Progenitor cell of endocrine pancreas (in vitro differentiated cells): ENCODE results near the gene ERICH4. TPM values are rescaled to one million over a fixed set of nuclear protein-coding genes. Genes with fewer than 3 reads are reported as not detected.

Source experiments
- DNase-seq: peaks from one replicate; pipeline ENCODE4 v3.0.0; 2021; ENCODE audit warnings: low spot score; ENCODE audit not compliant: unreplicated experiment
- H3K27ac Mint-ChIP-seq: 2 replicates; pipeline ENCODE4 v1.8.0; 2021; ENCODE audit warnings: mild to moderate bottlenecking, moderate library complexity, mixed read lengths
- H3K27me3 Mint-ChIP-seq: 2 replicates; pipeline ENCODE4 v1.8.0; 2021; ENCODE audit warnings: mixed read lengths
- H3K36me3 Mint-ChIP-seq: 2 replicates; pipeline ENCODE4 v1.8.0; 2022; ENCODE audit warnings: mixed read lengths; ENCODE audit not compliant: insufficient read depth
- H3K4me1 Mint-ChIP-seq: 2 replicates; pipeline ENCODE4 v1.8.0; 2021; ENCODE audit warnings: low read depth, mixed read lengths
- H3K4me3 Mint-ChIP-seq: 2 replicates; pipeline ENCODE4 v1.8.0; 2021; ENCODE audit warnings: low read depth, mild to moderate bottlenecking, moderate library complexity, mixed read lengths
- H3K9me3 Mint-ChIP-seq: 2 replicates; pipeline ENCODE4 v1.8.0; 2021; ENCODE audit warnings: low read depth, mixed read lengths
- CTCF ChIP-seq: fragments of 200-600 bp; sonication (generic); IDR thresholded peaks from one replicate; pipeline ENCODE4 v1.5.0; 2021; ENCODE audit warnings: antibody characterized with exemption, mild to moderate bottlenecking; ENCODE audit not compliant: unreplicated experiment
- total RNA-seq: library from RNA; stranded (reverse); gene quantifications from 2 replicates; pipeline ENCODE4 v1.2.1, GENCODE V29; 2021

ERICH4 gene
- total RNA-seq, 1 donor from 2014 or later: not detected

GRCh38 chr19:41399091-41399490 is 43.9 kb upstream of the ERICH4 start:
- no peak for DNase-seq
- H3K9me3 Mint-ChIP-seq: no peaks in the 10 kb centered on the region
- no peak for TF ChIP-seq CTCF
- H3K27me3 Mint-ChIP-seq: no peaks in the 10 kb centered on the region
- H3K36me3 Mint-ChIP-seq: no peaks in the 10 kb centered on the region
- H3K27ac Mint-ChIP-seq: peak overlapping the region; percentile 100
- H3K4me1 Mint-ChIP-seq: peaks cover 24% of the 10 kb centered on the region
- H3K4me3 Mint-ChIP-seq: peak overlapping the region; percentile 100

- Mint-ChIP-seq H3K4me3 (peak overlapping the region; percentile 38), H3K27me3 (no peaks in the 10 kb centered on the region), H3K27ac (no peak overlapping the region)
Measured at GRCh38 chr19:41399525-41399924, 43.4 kb upstream of the ERICH4 start.

GRCh38 chr19:41401483-41401882 is 41.5 kb upstream of the ERICH4 start:
- Mint-ChIP-seq H3K27ac (peak overlapping the region; percentile 87), H3K4me3 (no peak overlapping the region), H3K4me1 (peaks cover 20% of the 10 kb centered on the region), H3K27me3 (no peaks in the 10 kb centered on the region), H3K9me3 (no peaks in the 10 kb centered on the region), H3K36me3 (no peaks in the 10 kb centered on the region)
- TF ChIP-seq CTCF: no peak
- no peak for DNase-seq

More at GRCh38 chr19:41399525-41399924, 43.4 kb upstream of the ERICH4 start:
- Mint-ChIP-seq H3K36me3 (no peaks in the 10 kb centered on the region), H3K9me3 (no peaks in the 10 kb centered on the region), H3K4me1 (peaks cover 24% of the 10 kb centered on the region)
- no peak for DNase-seq
- TF ChIP-seq CTCF: no peak

- no peaks in the 10 kb centered on the region for H3K27me3 Mint-ChIP-seq
- H3K4me3 Mint-ChIP-seq: no peak overlapping the region
Measured at GRCh38 chr19:41402010-41402409, 40.9 kb upstream of the ERICH4 start.

GRCh38 chr19:41403181-41403970 is 39.6 kb upstream of the ERICH4 start:
- Mint-ChIP-seq H3K27ac (no peak overlapping the region), H3K27me3 (no peaks in the 10 kb centered on the region), H3K4me1 (peaks cover 9% of the 10 kb centered on the region), H3K9me3 (no peaks in the 10 kb centered on the region), H3K36me3 (no peaks in the 10 kb centered on the region), H3K4me3 (no peak overlapping the region)
- no peak for DNase-seq
- no peak for TF ChIP-seq CTCF

More at GRCh38 chr19:41402010-41402409, 40.9 kb upstream of the ERICH4 start:
- Mint-ChIP-seq H3K36me3 (no peaks in the 10 kb centered on the region), H3K27ac (no peak overlapping the region), H3K4me1 (peaks cover 16% of the 10 kb centered on the region), H3K9me3 (no peaks in the 10 kb centered on the region)
- TF ChIP-seq CTCF: no peak
- DNase-seq: no peak
